Lower lobe of right lung (tissue), 2 donors: ENCODE measurements around the gene AGAP2. TPM values are rescaled to one million over a fixed set of nuclear protein-coding genes. Genes with fewer than 3 reads are reported as not detected.

Experiments
- ATAC-seq, 2 donors: fragments of 200-7000 bp; cut with Tn5 transposase; one replicate each; pipeline ENCODE4 v1.9.1; 2020 to 2022; ENCODE audit warnings: mild to moderate bottlenecking in 2 of 2, moderate library complexity in 2 of 2
- DNase-seq: peaks from one replicate; pipeline ENCODE4 v3.0.0-alpha.2; 2020
- H3K27ac ChIP-seq: fragments of 200-600 bp; one replicate; pipeline ENCODE4 v1.8.0; 2022
- H3K27me3 ChIP-seq: fragments of 200-600 bp; one replicate; pipeline ENCODE4 v1.8.0; 2022; ENCODE audit warnings: low read depth
- H3K36me3 ChIP-seq: fragments of 200-600 bp; one replicate; pipeline ENCODE4 v1.8.0; 2022; ENCODE audit warnings: mild to moderate bottlenecking
- H3K4me1 ChIP-seq: fragments of 200-600 bp; one replicate; pipeline ENCODE4 v1.8.0; 2022
- H3K4me3 ChIP-seq: fragments of 200-600 bp; one replicate; pipeline ENCODE4 v1.8.0; 2022; ENCODE audit warnings: mild to moderate bottlenecking
- H3K9me3 ChIP-seq: fragments of 200-600 bp; one replicate; pipeline ENCODE4 v1.8.0; 2022
- intact Hi-C: fragments of 100-400 bp; cut with DNase I; formaldehyde crosslinking; loops from one replicate; pipeline ENCODE4 v1.11.0; 2022
- total RNA-seq: library from RNA; stranded (reverse); fragmentation: NEBNext Ultra II Directional; extraction: Animal tissue kit (Norgen Biotek cat#: 25700); gene quantifications from one replicate; pipeline ENCODE4 v1.2.1, GENCODE V29; 2021
- TF ChIP-seq, protein P1 (sequence below): fragments of 200-600 bp; IDR thresholded peaks from one replicate; pipeline ENCODE4 v1.8.0; 2022; ENCODE audit warnings: antibody characterized with exemption, mild to moderate bottlenecking
- donor health status: DM: no; HTN: yes; CAD: no; lungs with severe emphysema.

Gene AGAP2
- total RNA-seq, 1 donor from 2014 or later, result 5.7 TPM

DNA sequence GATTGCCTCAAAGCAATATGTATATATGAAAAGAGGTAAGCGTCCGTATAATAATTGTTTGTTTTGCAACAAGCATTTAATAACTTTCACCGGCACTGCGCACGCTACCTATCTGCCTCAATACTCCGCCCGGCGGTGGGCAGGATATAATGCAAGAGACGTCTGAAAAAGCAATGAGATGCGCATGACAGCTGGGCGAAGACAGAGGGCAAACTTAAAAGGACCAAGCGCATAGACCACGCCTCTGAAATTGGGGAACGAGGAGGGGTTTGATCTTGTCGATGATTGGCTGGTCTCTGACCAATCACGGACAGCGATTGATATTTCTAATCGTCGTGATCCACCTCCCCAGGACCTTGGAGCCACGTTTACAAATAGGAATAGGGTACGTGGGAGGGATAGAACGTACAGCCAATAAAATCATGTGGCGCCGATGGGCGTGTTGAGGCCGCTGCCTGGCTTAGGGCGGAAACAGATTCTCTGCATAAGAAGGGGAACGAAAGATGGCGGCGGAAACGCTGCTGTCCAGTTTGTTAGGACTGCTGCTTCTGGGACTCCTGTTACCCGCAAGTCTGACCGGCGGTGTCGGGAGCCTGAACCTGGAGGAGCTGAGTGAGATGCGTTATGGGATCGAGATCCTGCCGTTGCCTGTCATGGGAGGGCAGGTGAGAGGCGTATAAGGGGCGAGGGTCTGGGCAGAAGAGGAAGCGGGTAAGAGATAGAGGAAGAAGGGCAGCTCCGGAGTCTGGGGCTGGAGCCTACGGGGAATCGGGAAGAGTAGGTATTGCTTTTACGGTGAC, 44.7 kb downstream of the AGAP2 start, which contains the start of gene OS9:
TSS of gene OS9 (plus strand) at position 474 of the 800 bp plus-strand sequence. CDS start at position 504, 30 bp downstream.
- Histone ChIP-seq H3K27me3 (no peaks in the 10 kb centered on the region), H3K36me3 (peaks cover 30% of the 10 kb centered on the region), H3K4me3 (peak within 1 kb of the TSS; percentile 93), H3K27ac (peak within 1 kb of the TSS; percentile 88), H3K9me3 (no peaks in the 10 kb centered on the region), H3K4me1 (peaks cover 16% of the 10 kb centered on the region)
- peak; percentile 99 for ATAC-seq
- TF ChIP-seq, protein P1, sequence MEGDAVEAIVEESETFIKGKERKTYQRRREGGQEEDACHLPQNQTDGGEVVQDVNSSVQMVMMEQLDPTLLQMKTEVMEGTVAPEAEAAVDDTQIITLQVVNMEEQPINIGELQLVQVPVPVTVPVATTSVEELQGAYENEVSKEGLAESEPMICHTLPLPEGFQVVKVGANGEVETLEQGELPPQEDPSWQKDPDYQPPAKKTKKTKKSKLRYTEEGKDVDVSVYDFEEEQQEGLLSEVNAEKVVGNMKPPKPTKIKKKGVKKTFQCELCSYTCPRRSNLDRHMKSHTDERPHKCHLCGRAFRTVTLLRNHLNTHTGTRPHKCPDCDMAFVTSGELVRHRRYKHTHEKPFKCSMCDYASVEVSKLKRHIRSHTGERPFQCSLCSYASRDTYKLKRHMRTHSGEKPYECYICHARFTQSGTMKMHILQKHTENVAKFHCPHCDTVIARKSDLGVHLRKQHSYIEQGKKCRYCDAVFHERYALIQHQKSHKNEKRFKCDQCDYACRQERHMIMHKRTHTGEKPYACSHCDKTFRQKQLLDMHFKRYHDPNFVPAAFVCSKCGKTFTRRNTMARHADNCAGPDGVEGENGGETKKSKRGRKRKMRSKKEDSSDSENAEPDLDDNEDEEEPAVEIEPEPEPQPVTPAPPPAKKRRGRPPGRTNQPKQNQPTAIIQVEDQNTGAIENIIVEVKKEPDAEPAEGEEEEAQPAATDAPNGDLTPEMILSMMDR, result peak; percentile 71
- intact Hi-C loops, result no loop called here
- peak; percentile 97 for DNase-seq

DNA sequence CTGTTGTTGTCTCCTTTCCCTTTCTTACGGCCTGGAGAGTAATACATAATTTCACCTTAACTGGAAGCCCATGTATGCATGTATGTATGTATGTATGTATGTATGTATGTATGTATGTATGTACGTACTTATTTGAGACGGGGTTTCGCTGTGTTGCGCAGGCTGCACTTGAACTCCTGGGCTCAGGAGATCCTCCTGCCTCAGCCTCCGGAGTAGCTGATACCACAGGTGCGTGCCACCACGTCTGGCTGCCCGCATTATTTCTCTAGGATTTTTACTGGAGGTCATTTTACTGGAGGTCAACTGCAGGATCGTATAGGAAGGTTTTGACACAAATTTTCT, 45.3 kb downstream of the AGAP2 start:
- ATAC-seq (no peak), DNase-seq (no peak)
- Histone ChIP-seq H3K4me1 (peaks cover 16% of the 10 kb centered on the region), H3K27me3 (no peaks in the 10 kb centered on the region), H3K27ac (no peak overlapping the region), H3K36me3 (peaks cover 26% of the 10 kb centered on the region), H3K4me3 (peak overlapping the region; percentile 93), H3K9me3 (no peaks in the 10 kb centered on the region)
- TF ChIP-seq, protein P1, result no peak
- intact Hi-C loops, result no loop called here

DNA sequence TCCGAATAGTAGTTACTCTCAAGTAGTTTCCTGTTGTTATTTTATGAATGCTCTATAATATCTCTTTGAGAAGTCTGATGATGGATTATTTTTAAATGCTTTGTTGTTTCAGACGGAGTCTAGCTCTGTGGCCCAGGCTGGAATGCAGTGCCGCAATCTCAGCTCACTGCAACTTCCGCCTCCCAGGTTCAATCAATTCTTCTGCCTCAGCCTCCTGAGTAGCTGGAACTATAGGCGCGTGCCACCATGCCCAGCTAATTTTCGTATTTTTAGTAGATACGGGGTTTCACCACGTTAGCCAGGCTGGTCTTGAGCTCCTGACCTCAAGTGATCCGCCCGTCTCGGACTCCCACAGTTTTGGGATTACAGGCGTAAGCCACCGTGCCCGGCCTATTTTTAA, 46.0 kb downstream of the AGAP2 start:
- ATAC-seq (no peak), DNase-seq (no peak)
- intact Hi-C loops, result no loop called here
- Histone ChIP-seq H3K9me3 (no peaks in the 10 kb centered on the region), H3K27ac (no peak overlapping the region), H3K4me3 (no peak overlapping the region), H3K27me3 (peaks cover 6% of the 10 kb centered on the region), H3K36me3 (peaks cover 20% of the 10 kb centered on the region), H3K4me1 (peaks cover 16% of the 10 kb centered on the region)
- TF ChIP-seq, protein P1, result no peak

DNA sequence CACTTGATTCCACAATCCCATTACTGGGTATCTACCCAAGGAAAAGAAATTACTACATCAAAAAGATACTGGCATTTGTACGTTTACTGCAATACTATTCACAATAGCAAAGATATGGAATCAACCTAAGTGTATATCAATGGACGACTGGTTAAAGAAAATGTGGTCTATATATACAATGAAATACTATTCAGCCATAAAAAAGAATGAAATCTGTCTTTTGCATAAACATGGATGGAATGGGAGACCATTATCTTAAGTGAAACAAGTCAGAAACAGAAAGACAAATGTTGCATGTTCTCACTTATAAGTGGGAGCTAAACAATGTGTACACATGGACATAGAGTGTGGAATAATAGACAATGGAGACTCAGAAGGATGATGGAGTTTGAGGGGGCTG, 49.6 kb downstream of the AGAP2 start:
- Histone ChIP-seq H3K27ac (no peak overlapping the region), H3K27me3 (peaks cover 9% of the 10 kb centered on the region), H3K4me3 (no peak overlapping the region), H3K4me1 (peaks cover 5% of the 10 kb centered on the region), H3K9me3 (no peaks in the 10 kb centered on the region), H3K36me3 (no peaks in the 10 kb centered on the region)
- TF ChIP-seq, protein P1, result no peak
- no peak for DNase-seq
- intact Hi-C loops, result no loop called here
- ATAC-seq, result no peak

DNA sequence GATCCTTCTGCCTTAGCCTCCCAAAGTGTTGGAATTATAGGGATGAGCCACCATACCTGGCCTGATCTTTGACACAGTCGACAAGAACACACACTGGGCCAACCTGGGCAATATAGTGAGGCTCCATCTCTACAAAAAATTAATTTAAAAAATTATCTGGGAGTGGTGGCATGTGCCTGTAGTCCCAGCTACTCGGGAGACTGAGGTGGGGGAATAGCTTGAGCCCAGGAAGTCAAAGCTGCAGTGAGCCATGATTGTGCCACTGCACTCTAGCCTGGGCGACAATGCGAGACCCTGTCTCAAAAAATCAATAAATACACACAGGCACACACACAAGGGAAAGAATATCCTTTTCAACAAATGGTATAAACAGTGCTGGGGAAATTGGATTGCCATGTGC, 50.7 kb downstream of the AGAP2 start:
- TF ChIP-seq, protein P1, result no peak
- intact Hi-C loops, result no loop called here
- Histone ChIP-seq H3K4me1 (no peaks in the 10 kb centered on the region), H3K27me3 (peaks cover 9% of the 10 kb centered on the region), H3K9me3 (no peaks in the 10 kb centered on the region), H3K4me3 (no peak overlapping the region), H3K27ac (no peak overlapping the region), H3K36me3 (no peaks in the 10 kb centered on the region)
- DNase-seq, result no peak
- no peak for ATAC-seq
